ENCODE data around the gene OR51B6. TPM values are rescaled to one million over a fixed set of nuclear protein-coding genes. Genes with fewer than 3 reads are reported as not detected.

The OR51B6 gene
- total and polyA plus RNA-seq, 2 experiments from 2014 or later, result not detected

GRCh38 chr11:5343474-5344335 lies 7.6 kb upstream of the OR51B6 start, which contains the start of gene OR51B5 (continued):
- TF ChIP-seq ZNF114 (CRISPR knock-in tag; IDR thresholded peaks at IDR 0.05), result no peak
- no peak for TF ChIP-seq JUNB (IDR thresholded peaks at IDR 0.05; ENCODE audit: unreplicated experiment)
- no peak for TF ChIP-seq POLR2AphosphoS5 (IDR thresholded peaks at IDR 0.05; ENCODE audit: low read depth)
- TF ChIP-seq ZNF331 (CRISPR knock-in tag; IDR thresholded peaks at IDR 0.05; ENCODE audit: low read depth), result no peak
- no peak for TF ChIP-seq EZH2 (IDR thresholded peaks at IDR 0.05; ENCODE audit: low read depth, unreplicated experiment)
- TF ChIP-seq STAT1 (IDR thresholded peaks at IDR 0.05; ENCODE audit: unreplicated experiment), result no peak
- no peak for TF ChIP-seq CTCF (conservative IDR thresholded peaks at IDR 0.05; ENCODE audit: low read depth in 2 of 2)
- no peak for TF ChIP-seq EZH2phosphoT487 (IDR thresholded peaks at IDR 0.05; ENCODE audit: unreplicated experiment)

- Histone ChIP-seq H3F3A (replicated peaks; ENCODE audit: low read depth) (no peaks in the 10 kb centered on the region), H3K27ac (ENCODE audit: low read depth) (no peak overlapping the region), H3K27me3 (ENCODE audit: insufficient read depth) (no peaks in the 10 kb centered on the region), H3K9me2 (ENCODE audit: insufficient read depth) (no peaks in the 10 kb centered on the region), H3K4me1 (ENCODE audit: insufficient read depth) (peaks cover 18% of the 10 kb centered on the region), H3K79me2 (replicated peaks; ENCODE audit: insufficient read depth) (no peaks in the 10 kb centered on the region), H4K20me1 (replicated peaks; ENCODE audit: insufficient read depth) (no peaks in the 10 kb centered on the region), H3K4me3 (no peak overlapping the region), H3K36me3 (ENCODE audit: insufficient read depth) (no peaks in the 10 kb centered on the region), H2AFZ (no peak overlapping the region), H3K4me2 (no peak overlapping the region)
- Mint-ChIP-seq H3K9me3 (no peaks in the 10 kb centered on the region), H3K36me3 (ENCODE audit: low read depth) (no peaks in the 10 kb centered on the region), H3K4me1 (peaks cover 28% of the 10 kb centered on the region), H3K27me3 (ENCODE audit: insufficient read depth, low read depth, poor library complexity) (no peaks in the 10 kb centered on the region), H3K27ac (no peak overlapping the region), H3K4me3 (no peak overlapping the region)
- ATAC-seq (no peak), DNase-seq (ENCODE audit: low spot score) (no peak)
- TF ChIP-seq ZNF331 (CRISPR knock-in tag; IDR thresholded peaks at IDR 0.05; ENCODE audit: low read depth), result no peak
- no peak for TF ChIP-seq EZH2 (IDR thresholded peaks at IDR 0.05; ENCODE audit: low read depth, unreplicated experiment)
- no peak for TF ChIP-seq ETS1 (IDR thresholded peaks at IDR 0.05)
- no peak for TF ChIP-seq EZH2phosphoT487 (IDR thresholded peaks at IDR 0.05; ENCODE audit: unreplicated experiment)
- TF ChIP-seq NANOG (IDR thresholded peaks at IDR 0.05; ENCODE audit: borderline replicate concordance), result no peak
- no peak for TF ChIP-seq STAT1 (IDR thresholded peaks at IDR 0.05; ENCODE audit: unreplicated experiment)
- TF ChIP-seq CTCF (conservative IDR thresholded peaks at IDR 0.05; ENCODE audit: low read depth in 2 of 2), result no peak
- no peak for TF ChIP-seq ZNF462 (CRISPR knock-in tag; IDR thresholded peaks at IDR 0.05)
These were observed 5.5 kb upstream of the OR51B6 start for GRCh38 chr11:5345831-5346230.

Data from GM23338 (cell line).